PC-9 (cell line): ENCODE results near the gene STK24. TPM values are rescaled to one million over a fixed set of nuclear protein-coding genes. Genes with fewer than 3 reads are reported as not detected.

Source experiments
- BruUV-seq: library from RNA; stranded (reverse); fragments of 400-500 nt; replicated peaks from 2 replicates; lab custom pipeline; 2021; lab: Mats Ljungman, UMichigan
- CTCF ChIA-PET: fragments of 300-600 bp; sonication (Branson Sonifier 250); formaldehyde crosslinking; loops from one replicate; lab custom pipeline; 2022; ENCODE audit warnings: antibody characterized with exemption; lab: Charles Lee
- POLR2A ChIA-PET: fragments of 300-600 bp; sonication (Branson Sonifier 250); formaldehyde crosslinking; loops from one replicate; lab custom pipeline; 2022; ENCODE audit warnings: antibody characterized with exemption; ENCODE audit not compliant: unreplicated experiment; lab: Charles Lee
- DNase-seq, 2 experiments: peaks; one replicate each; pipeline versions ENCODE4 v3.0.0 to v3.0.0-alpha.2; 2015 to 2022; ENCODE audit warnings: mixed read lengths in 1 of 2
- H2AFZ ChIP-seq: fragments of 200-600 bp; sonication (generic); 2 replicates; pipeline ENCODE4 v1.8.1; 2017; ENCODE audit warnings: antibody characterized with exemption
- H3F3A ChIP-seq: fragments of 200-600 bp; sonication (generic); 2 replicates; pipeline ENCODE4 v1.8.1; 2017; ENCODE audit warnings: antibody characterized with exemption, mild to moderate bottlenecking, low read depth; ENCODE audit not compliant: insufficient read depth
- H3K27ac ChIP-seq: fragments of 200-600 bp; sonication (generic); 2 replicates; pipeline ENCODE4 v1.6.1; 2016; ENCODE audit warnings: mixed run types
- H3K27me3 ChIP-seq: fragments of 200-600 bp; sonication (generic); 2 replicates; pipeline ENCODE4 v1.6.1; 2016; ENCODE audit warnings: low read depth, mixed run types; ENCODE audit not compliant: insufficient read depth
- H3K36me3 ChIP-seq: fragments of 200-600 bp; sonication (generic); 2 replicates; pipeline ENCODE4 v1.6.1; 2016; ENCODE audit warnings: low read depth, mixed run types
- H3K4me1 ChIP-seq: fragments of 200-600 bp; sonication (generic); replicated peaks from 2 replicates; pipeline ENCODE4 v1.6.1; 2016; ENCODE audit warnings: mixed run types; ENCODE audit not compliant: insufficient read depth
- H3K4me2 ChIP-seq: fragments of 200-600 bp; sonication (generic); 2 replicates; pipeline ENCODE4 v1.6.1; 2017; ENCODE audit warnings: mixed run types
- H3K4me3 ChIP-seq: fragments of 200-600 bp; sonication (generic); 2 replicates; pipeline ENCODE4 v1.6.1; 2016; ENCODE audit warnings: mixed run types
- H3K79me2 ChIP-seq: fragments of 200-600 bp; sonication (generic); 2 replicates; pipeline ENCODE4 v1.6.1; 2017; ENCODE audit warnings: low read depth, mixed run types
- H3K9me2 ChIP-seq: fragments of 200-600 bp; sonication (generic); 2 replicates; pipeline ENCODE4 v1.8.1; 2017; ENCODE audit warnings: mild to moderate bottlenecking; ENCODE audit not compliant: insufficient read depth
- H3K9me3 ChIP-seq: fragments of 200-600 bp; sonication (generic); 2 replicates; pipeline ENCODE4 v1.8.1; 2016; ENCODE audit warnings: low read depth; ENCODE audit not compliant: insufficient read depth
- H4K20me1 ChIP-seq: fragments of 200-600 bp; sonication (generic); 2 replicates; pipeline ENCODE4 v1.8.1; 2017; ENCODE audit not compliant: insufficient read depth
- EZH2 ChIP-seq: fragments of 200-600 bp; sonication (generic); IDR thresholded peaks from 2 replicates; pipeline ENCODE4 v1.8.0; 2017; ENCODE audit warnings: antibody characterized with exemption, low read depth
- intact Hi-C: fragments of 100-400 bp; cut with micrococcal nuclease; formaldehyde crosslinking; loops from one replicate; pipeline ENCODE4 v1.10.0; 2022; ENCODE audit not compliant: unreplicated experiment
- total RNA-seq: library from RNA; stranded (reverse); gene quantifications from 2 replicates; pipeline ENCODE4 v1.2.3, GENCODE V29; 2021
- TF ChIP-seq, protein P1 (sequence below): fragments of 200-600 bp; sonication (generic); conservative IDR thresholded peaks from 2 replicates; pipeline ENCODE4 v1.6.1; 2017; ENCODE audit warnings: mixed run types, antibody characterized with exemption, mild to moderate bottlenecking, moderate library complexity

Gene STK24
- total RNA-seq, 1 experiment from 2014 or later: 134 TPM

DNA sequence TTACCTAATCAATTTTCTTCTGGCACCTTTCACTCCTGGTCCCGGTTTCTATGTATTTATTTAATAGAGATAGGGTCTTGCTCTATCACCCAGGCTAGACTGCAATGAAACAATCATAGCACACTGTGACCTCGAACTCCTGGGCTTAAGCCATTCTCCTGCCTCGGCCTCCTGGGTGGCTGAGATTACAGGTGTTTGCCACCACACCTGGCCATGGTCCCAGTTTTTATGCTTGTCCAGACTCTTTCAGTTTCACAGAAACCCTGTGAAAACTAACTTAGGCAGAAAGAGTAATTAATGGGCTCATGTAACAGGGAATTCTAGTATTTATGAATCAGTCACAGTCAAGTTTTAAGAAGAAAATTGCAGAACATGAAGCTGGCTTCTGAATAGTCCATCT is 9.0 kb upstream of the STK24 start:
- H3K79me2 ChIP-seq: no peaks in the 10 kb centered on the region
- no peaks in the 10 kb centered on the region for H3K36me3 ChIP-seq
- H3K4me3 ChIP-seq: no peak overlapping the region
- peaks cover 11% of the 10 kb centered on the region; the same call in 1 of the 2 replicates for H3F3A ChIP-seq
- H3K9me2 ChIP-seq: no peaks in the 10 kb centered on the region
- BruUV-seq: no TSS peak
- ChIA-PET CTCF (no interaction called here), POLR2A (no interaction called here)
- DNase-seq: no peak
- no peak overlapping the region for H2AFZ ChIP-seq
- H3K9me3 ChIP-seq: no peaks in the 10 kb centered on the region
- intact Hi-C loops: no loop called here
- H3K27me3 ChIP-seq: no peaks in the 10 kb centered on the region
- H3K27ac ChIP-seq: 0 out of 2 replicates have a peak overlapping the region, but pooled peaks have one; percentile 1
- H3K4me2 ChIP-seq: 0 out of 2 replicates have a peak overlapping the region, but pooled peaks have one; percentile 0
- H4K20me1 ChIP-seq: no peaks in the 10 kb centered on the region
- H3K4me1 ChIP-seq: peaks cover 41% of the 10 kb centered on the region
- TF ChIP-seq EZH2: no peak
- TF ChIP-seq, protein P1, sequence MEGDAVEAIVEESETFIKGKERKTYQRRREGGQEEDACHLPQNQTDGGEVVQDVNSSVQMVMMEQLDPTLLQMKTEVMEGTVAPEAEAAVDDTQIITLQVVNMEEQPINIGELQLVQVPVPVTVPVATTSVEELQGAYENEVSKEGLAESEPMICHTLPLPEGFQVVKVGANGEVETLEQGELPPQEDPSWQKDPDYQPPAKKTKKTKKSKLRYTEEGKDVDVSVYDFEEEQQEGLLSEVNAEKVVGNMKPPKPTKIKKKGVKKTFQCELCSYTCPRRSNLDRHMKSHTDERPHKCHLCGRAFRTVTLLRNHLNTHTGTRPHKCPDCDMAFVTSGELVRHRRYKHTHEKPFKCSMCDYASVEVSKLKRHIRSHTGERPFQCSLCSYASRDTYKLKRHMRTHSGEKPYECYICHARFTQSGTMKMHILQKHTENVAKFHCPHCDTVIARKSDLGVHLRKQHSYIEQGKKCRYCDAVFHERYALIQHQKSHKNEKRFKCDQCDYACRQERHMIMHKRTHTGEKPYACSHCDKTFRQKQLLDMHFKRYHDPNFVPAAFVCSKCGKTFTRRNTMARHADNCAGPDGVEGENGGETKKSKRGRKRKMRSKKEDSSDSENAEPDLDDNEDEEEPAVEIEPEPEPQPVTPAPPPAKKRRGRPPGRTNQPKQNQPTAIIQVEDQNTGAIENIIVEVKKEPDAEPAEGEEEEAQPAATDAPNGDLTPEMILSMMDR: no peak

DNA sequence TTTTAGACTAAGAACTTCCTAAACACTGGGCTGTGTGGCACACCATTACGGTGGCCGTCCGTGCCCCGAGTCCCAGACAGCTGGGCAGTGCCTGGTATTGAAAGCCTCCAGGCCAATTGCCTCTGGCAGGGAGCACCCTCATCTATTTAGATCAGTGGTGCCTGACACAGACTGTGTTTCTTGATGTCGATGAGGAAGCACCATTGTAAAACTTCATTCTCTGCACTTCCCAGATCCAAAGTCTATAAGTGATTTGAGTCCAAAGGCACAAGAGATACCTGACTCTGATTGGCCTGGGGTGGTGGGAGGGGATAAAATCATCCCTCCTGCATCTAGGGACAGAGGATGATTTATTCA is 8.5 kb upstream of the STK24 start:
- H3K4me1 ChIP-seq: peaks cover 41% of the 10 kb centered on the region

DNA sequence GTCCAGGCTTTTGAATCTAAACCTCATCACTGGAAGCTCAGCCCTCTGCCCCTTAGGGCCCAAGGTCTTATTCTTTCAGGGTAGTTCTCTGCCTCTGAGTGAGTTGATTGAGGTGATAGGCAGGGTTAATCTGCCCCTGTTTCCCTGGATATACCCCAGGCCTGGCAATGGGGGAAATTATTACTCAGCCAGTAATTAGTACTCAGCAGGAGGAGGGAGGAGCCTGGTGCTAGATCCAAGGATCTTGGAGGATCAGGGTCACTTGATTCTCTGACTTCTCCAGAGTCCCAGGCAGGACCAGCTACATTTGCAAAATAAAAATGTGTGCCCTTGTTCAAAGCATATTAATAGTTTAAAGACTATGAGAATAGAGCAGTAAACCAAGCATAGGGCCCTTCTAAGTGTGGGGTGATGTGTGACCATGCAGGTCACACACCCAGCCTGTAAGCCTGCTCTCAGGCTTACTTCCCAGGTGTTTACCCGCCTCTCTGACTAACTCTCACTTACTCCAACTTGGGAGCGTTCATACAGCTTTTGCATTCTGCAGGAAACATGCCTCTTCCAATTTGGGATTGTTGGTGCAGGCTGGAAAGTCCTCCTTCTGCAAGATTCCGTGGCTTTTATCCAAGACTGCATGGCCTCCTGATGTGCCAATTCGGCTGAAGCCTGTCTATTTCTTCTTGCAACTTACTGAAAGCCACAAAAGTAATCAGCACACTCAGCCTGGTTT is 7.9 kb upstream of the STK24 start:
- no peaks in the 10 kb centered on the region for H3K36me3 ChIP-seq
- no peaks in the 10 kb centered on the region for H4K20me1 ChIP-seq
- DNase-seq: no peak
- peaks cover 11% of the 10 kb centered on the region; the same call in 1 of the 2 replicates for H3F3A ChIP-seq
- H3K4me3 ChIP-seq: no peak overlapping the region
- POLR2A ChIA-PET: no interaction called here
- no peak overlapping the region for H2AFZ ChIP-seq
- H3K9me2 ChIP-seq: no peaks in the 10 kb centered on the region
- H3K4me1 ChIP-seq: peaks cover 41% of the 10 kb centered on the region
- H3K79me2 ChIP-seq: no peaks in the 10 kb centered on the region
- no peaks in the 10 kb centered on the region for H3K9me3 ChIP-seq
- intact Hi-C loops: no loop called here
- no peak overlapping the region for H3K4me2 ChIP-seq
- H3K27me3 ChIP-seq: no peaks in the 10 kb centered on the region
- CTCF ChIA-PET: no interaction called here
- no TSS peak for BruUV-seq
- TF ChIP-seq, protein P1: no peak
- no peak for TF ChIP-seq EZH2
- no peak overlapping the region for H3K27ac ChIP-seq

More for the DNA sequence above, 8.5 kb upstream of the STK24 start:
- H3K27ac ChIP-seq: no peak overlapping the region
- intact Hi-C loops: no loop called here
- H3K27me3 ChIP-seq: no peaks in the 10 kb centered on the region
- no peak overlapping the region for H2AFZ ChIP-seq
- H3K4me3 ChIP-seq: no peak overlapping the region
- no peaks in the 10 kb centered on the region for H3K36me3 ChIP-seq
- no peaks in the 10 kb centered on the region for H3K79me2 ChIP-seq
- H3K9me3 ChIP-seq: no peaks in the 10 kb centered on the region
- TF ChIP-seq, protein P1: no peak
- TF ChIP-seq EZH2: no peak
- no peak for DNase-seq
- no peaks in the 10 kb centered on the region for H3K9me2 ChIP-seq
- H4K20me1 ChIP-seq: no peaks in the 10 kb centered on the region
- POLR2A ChIA-PET: no interaction called here
- BruUV-seq: no TSS peak
- H3K4me2 ChIP-seq: no peak overlapping the region
- CTCF ChIA-PET: no interaction called here
- H3F3A ChIP-seq: peaks cover 11% of the 10 kb centered on the region; the same call in 1 of the 2 replicates
